GM13976 (cell line): ENCODE data around the gene RASGEF1C.

Experiments used
- DNase-seq: peaks from one replicate; pipeline ENCODE4 v3.0.0; 2012; ENCODE audit warnings: low spot score
- CTCF ChIP-seq: IDR thresholded peaks from 2 replicates; pipeline ENCODE4 v1.5.1; 2012; ENCODE audit warnings: borderline replicate concordance, mild to moderate bottlenecking; ENCODE audit not compliant: insufficient read depth; ENCODE audit errors: extremely low read depth, missing control alignments, control extremely low read depth
- in situ Hi-C: fragments of 300-500 bp; cut with MboI; formaldehyde crosslinking; loops from one replicate; pipeline ENCODE4 v1.12.0; 2022; ENCODE audit warnings: low sequenced_read_pairs, mixed read lengths, inconsistent platforms; ENCODE audit not compliant: unreplicated experiment

RASGEF1C gene

GRCh38 chr5:180083529-180084060 lies 125.4 kb downstream of the RASGEF1C start:
- DNase-seq: no peak
- TF ChIP-seq CTCF: no peak
- in situ Hi-C loops: no loop called here

GRCh38 chr5:180082633-180083420 lies 126.2 kb downstream of the RASGEF1C start:
- DNase-seq: no peak
- in situ Hi-C loops: no loop called here
- TF ChIP-seq CTCF: no peak

GRCh38 chr5:180081481-180081880 lies 127.5 kb downstream of the RASGEF1C start:
- no peak for DNase-seq
- no peak for TF ChIP-seq CTCF
- in situ Hi-C loops: no loop called here

GRCh38 chr5:180080486-180081280 lies 128.3 kb downstream of the RASGEF1C start:
- TF ChIP-seq CTCF: no peak
- in situ Hi-C loops: no loop called here
- DNase-seq: no peak

GRCh38 chr5:180079702-180080466 lies 129.1 kb downstream of the RASGEF1C start:
- in situ Hi-C loops: no loop called here
- DNase-seq: no peak
- no peak for TF ChIP-seq CTCF

GRCh38 chr5:180078348-180078747 lies 130.7 kb downstream of the RASGEF1C start:
- no peak for TF ChIP-seq CTCF
- in situ Hi-C loops: no loop called here
- DNase-seq: no peak
